ENCODE results near the gene CENPN. TPM values are rescaled to one million over a fixed set of nuclear protein-coding genes. Genes with fewer than 3 reads are reported as not detected.

CENPN gene
- total and polyA plus RNA-seq, 5 donors from 2014 or later = 3.4 to 13.5 (median 7.5) TPM

Other genes with a start within 250 kb of the CENPN start
- gene CDYL2, start 202.6 kb upstream of the CENPN start, total RNA-seq = 37.6 TPM
- 1 to 10 TPM; 1.2 to 2.2 (median 1.5) TPM for gene CDYL2, start 202.6 kb upstream of the CENPN start, polyA plus RNA-seq
- 78.1 TPM for gene CMC2, start 329 bp upstream of the CENPN start, total RNA-seq
- gene CMC2, start 329 bp upstream of the CENPN start, polyA plus RNA-seq = 100 to 1,000 TPM; 158 to 210 (median 173) TPM
- gene ATMIN, start 28.6 kb downstream of the CENPN start, total RNA-seq = 32.7 TPM
- 10 to 100 TPM; 25.9 to 42.9 (median 32.0) TPM for gene ATMIN, start 28.6 kb downstream of the CENPN start, polyA plus RNA-seq
- gene C16orf46, start 70.0 kb downstream of the CENPN start, total RNA-seq = not detected
- gene C16orf46, start 70.0 kb downstream of the CENPN start, polyA plus RNA-seq = under 1 TPM in 2 of 4 donors, not detected in 2; 0.32 to 0.57 TPM
- 3.4 TPM for gene GCSH, start 89.2 kb downstream of the CENPN start, total RNA-seq
- 1 to 10 TPM; 3.9 to 8.2 (median 6.7) TPM for gene GCSH, start 89.2 kb downstream of the CENPN start, polyA plus RNA-seq
- gene BCO1, start 231.5 kb downstream of the CENPN start, total RNA-seq = not detected
- not detected for gene BCO1, start 231.5 kb downstream of the CENPN start, polyA plus RNA-seq